ENCODE measurements around the gene CISD3.

DNA sequence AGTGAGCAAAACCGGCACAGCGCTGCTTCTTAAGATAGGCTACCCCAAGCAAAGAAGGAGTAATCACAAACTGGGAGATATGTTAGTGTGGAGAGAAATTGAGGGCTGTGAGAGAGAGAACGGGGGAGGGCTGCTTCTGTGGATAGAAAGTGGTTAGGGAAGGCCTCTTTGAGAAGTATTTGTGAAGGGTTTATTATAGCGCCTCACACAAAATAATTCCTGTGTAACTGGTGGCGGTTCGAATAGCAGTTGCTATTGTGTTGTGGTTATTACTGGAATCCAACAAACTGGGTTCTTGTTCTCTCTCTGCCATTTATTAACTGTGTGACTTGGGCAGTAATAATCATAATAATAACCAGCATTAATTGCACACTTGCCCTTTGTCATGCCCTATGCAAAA is 9.2 kb upstream of the CISD3 start:
- TF ChIP-seq ZNF175 (tag by site-specific recombination; IDR thresholded peaks at IDR 0.05) (no peak), ZNF202 (tag by site-specific recombination; IDR thresholded peaks at IDR 0.05; ENCODE audit: borderline replicate concordance) (no peak)
- TF ChIP-seq, protein P1, sequence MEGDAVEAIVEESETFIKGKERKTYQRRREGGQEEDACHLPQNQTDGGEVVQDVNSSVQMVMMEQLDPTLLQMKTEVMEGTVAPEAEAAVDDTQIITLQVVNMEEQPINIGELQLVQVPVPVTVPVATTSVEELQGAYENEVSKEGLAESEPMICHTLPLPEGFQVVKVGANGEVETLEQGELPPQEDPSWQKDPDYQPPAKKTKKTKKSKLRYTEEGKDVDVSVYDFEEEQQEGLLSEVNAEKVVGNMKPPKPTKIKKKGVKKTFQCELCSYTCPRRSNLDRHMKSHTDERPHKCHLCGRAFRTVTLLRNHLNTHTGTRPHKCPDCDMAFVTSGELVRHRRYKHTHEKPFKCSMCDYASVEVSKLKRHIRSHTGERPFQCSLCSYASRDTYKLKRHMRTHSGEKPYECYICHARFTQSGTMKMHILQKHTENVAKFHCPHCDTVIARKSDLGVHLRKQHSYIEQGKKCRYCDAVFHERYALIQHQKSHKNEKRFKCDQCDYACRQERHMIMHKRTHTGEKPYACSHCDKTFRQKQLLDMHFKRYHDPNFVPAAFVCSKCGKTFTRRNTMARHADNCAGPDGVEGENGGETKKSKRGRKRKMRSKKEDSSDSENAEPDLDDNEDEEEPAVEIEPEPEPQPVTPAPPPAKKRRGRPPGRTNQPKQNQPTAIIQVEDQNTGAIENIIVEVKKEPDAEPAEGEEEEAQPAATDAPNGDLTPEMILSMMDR (tag by site-specific recombination; IDR thresholded peaks at IDR 0.05): no peak

Data from HEK293 (cell line).